Smooth muscle cell (in vitro differentiated cells): ENCODE measurements around the gene NUP93. TPM values are rescaled to one million over a fixed set of nuclear protein-coding genes. Genes with fewer than 3 reads are reported as not detected.
"Not testable (repeated sequence)": the region's sequence is repeated elsewhere in the genome, so short reads cannot be mapped to it uniquely, and the experiment has no call there.

Experiments
- DNase-seq: peaks from one replicate; lab custom pipeline; 2025; ENCODE audit not compliant: unreplicated experiment; lab: John Stamatoyannopoulos, UW
- H2AFZ ChIP-seq: fragments of 200-600 bp; sonication (generic); 2 replicates; pipeline ENCODE4 v1.6.0; 2016; ENCODE audit warnings: antibody characterized with exemption, low read depth, mild to moderate bottlenecking
- H3F3A ChIP-seq: fragments of 200-600 bp; sonication (generic); 2 replicates; pipeline ENCODE4 v1.6.0; 2017; ENCODE audit warnings: antibody characterized with exemption, low read depth
- H3K27ac ChIP-seq: fragments of 200-600 bp; sonication (generic); 2 replicates; pipeline ENCODE4 v1.5.1; 2016; ENCODE audit warnings: low read depth, mild to moderate bottlenecking
- H3K27me3 ChIP-seq: fragments of 200-600 bp; sonication (generic); 2 replicates; pipeline ENCODE4 v1.6.1; 2016; ENCODE audit warnings: low read depth, mild to moderate bottlenecking
- H3K36me3 ChIP-seq: fragments of 200-600 bp; sonication (generic); 2 replicates; pipeline ENCODE4 v1.5.1; 2016; ENCODE audit warnings: low read depth
- H3K4me1 ChIP-seq: fragments of 200-600 bp; sonication (generic); 2 replicates; pipeline ENCODE4 v1.5.1; 2016; ENCODE audit warnings: low read depth
- H3K4me2 ChIP-seq: fragments of 200-600 bp; sonication (generic); 2 replicates; pipeline ENCODE4 v1.6.0; 2016; ENCODE audit warnings: mild to moderate bottlenecking
- H3K4me3 ChIP-seq: fragments of 200-600 bp; sonication (generic); 2 replicates; pipeline ENCODE4 v1.5.1; 2016; ENCODE audit warnings: mild to moderate bottlenecking
- H3K79me2 ChIP-seq: fragments of 200-600 bp; sonication (generic); 2 replicates; pipeline ENCODE4 v1.6.0; 2016; ENCODE audit warnings: low read depth, mild to moderate bottlenecking
- H3K9ac ChIP-seq: fragments of 200-600 bp; sonication (generic); 2 replicates; pipeline ENCODE4 v1.6.0; 2016; ENCODE audit warnings: low read depth
- H3K9me3 ChIP-seq: fragments of 200-600 bp; sonication (generic); replicated peaks from 2 replicates; pipeline ENCODE4 v1.5.1; 2016; ENCODE audit warnings: low read depth
- H4K20me1 ChIP-seq: fragments of 200-600 bp; sonication (generic); 2 replicates; pipeline ENCODE4 v1.6.0; 2016; ENCODE audit warnings: low read depth
- WGBS: methylation state at CpG from one replicate; pipeline ENCODE4 v1.1.7; 2016; ENCODE audit warnings: low lambda C conversion rate; 5-methylcytosine and 5-hydroxymethylcytosine counted together
- polyA plus RNA-seq: library from polyadenylated mRNA; unstranded; fragments of >200 nt; fragmentation: Nextera tagmentation; extraction: Ambion mirVana; gene quantifications from 2 replicates; pipeline ENCODE4 v1.2.1, GENCODE V29; 2016
- total RNA-seq: library from RNA; depleted of rRNA; stranded (reverse); fragments of >200 nt; gene quantifications from 2 replicates; pipeline ENCODE4 v1.2.3, GENCODE V29; 2014
- TF ChIP-seq, protein P1 (sequence below): fragments of 200-600 bp; sonication (generic); IDR thresholded peaks from 2 replicates; pipeline ENCODE4 v1.5.1; 2017; ENCODE audit warnings: borderline replicate concordance, mild to moderate bottlenecking, antibody characterized with exemption; ENCODE audit not compliant: insufficient read depth, poor library complexity, severe bottlenecking

The NUP93 gene
- total and polyA plus RNA-seq, 2 experiments from 2014 or later = 45.6 to 55.8 TPM

DNA sequence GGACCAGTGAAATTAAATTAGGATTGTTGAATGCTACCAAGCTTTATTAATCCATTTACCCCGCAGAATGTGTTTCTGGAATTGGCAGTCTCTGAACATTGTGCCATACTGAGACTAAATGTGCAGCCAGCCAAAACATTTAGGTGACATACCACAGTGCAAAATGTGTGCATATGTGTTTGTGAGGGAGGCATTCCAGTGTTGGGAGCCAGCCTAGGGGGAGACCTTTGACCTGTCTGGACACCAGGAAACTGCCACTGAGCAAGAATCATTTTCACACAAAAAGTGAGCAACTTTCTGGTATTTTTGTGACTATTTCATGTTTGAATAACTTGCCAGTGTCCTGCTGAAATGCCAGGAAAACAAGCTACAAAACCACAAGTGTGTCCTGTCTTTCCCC is 70.4 kb downstream of the NUP93 start:
- 95% methylated on average over 1 of the region's 1 CpG for WGBS
- Histone ChIP-seq H3K27me3 (no peaks in the 10 kb centered on the region), H3K4me3 (no peak overlapping the region), H3K27ac (no peak overlapping the region), H3F3A (no peaks in the 10 kb centered on the region), H3K4me1 (peaks cover 6% of the 10 kb centered on the region), H3K9ac (no peak overlapping the region), H3K79me2 (no peaks in the 10 kb centered on the region), H3K36me3 (no peaks in the 10 kb centered on the region), H4K20me1 (no peaks in the 10 kb centered on the region), H3K4me2 (no peak overlapping the region), H3K9me3 (no peaks in the 10 kb centered on the region), H2AFZ (no peak overlapping the region)
- DNase-seq = no peak
- TF ChIP-seq, protein P1, sequence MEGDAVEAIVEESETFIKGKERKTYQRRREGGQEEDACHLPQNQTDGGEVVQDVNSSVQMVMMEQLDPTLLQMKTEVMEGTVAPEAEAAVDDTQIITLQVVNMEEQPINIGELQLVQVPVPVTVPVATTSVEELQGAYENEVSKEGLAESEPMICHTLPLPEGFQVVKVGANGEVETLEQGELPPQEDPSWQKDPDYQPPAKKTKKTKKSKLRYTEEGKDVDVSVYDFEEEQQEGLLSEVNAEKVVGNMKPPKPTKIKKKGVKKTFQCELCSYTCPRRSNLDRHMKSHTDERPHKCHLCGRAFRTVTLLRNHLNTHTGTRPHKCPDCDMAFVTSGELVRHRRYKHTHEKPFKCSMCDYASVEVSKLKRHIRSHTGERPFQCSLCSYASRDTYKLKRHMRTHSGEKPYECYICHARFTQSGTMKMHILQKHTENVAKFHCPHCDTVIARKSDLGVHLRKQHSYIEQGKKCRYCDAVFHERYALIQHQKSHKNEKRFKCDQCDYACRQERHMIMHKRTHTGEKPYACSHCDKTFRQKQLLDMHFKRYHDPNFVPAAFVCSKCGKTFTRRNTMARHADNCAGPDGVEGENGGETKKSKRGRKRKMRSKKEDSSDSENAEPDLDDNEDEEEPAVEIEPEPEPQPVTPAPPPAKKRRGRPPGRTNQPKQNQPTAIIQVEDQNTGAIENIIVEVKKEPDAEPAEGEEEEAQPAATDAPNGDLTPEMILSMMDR = no peak

DNA sequence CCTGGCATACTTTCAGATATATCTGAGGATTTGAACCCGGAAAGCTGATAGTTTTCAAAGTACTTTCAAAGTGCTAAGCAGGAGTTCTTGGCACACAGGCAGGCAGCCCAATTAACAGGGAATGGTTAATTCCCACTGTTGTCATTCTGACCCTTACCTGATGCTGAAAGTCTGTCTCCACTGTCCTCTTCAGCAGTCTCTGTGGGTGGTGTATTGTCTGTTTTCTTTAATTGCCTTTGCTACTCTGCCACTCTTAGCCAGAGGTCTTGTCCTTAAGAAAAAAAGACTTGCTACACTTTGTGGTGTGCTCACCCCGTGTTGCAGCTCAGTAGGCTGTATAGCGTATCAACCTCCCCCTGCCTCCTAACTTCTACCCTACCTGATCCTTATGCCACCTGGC is 71.8 kb downstream of the NUP93 start:
- Histone ChIP-seq H2AFZ (no peak overlapping the region), H3K4me3 (no peak overlapping the region), H4K20me1 (no peaks in the 10 kb centered on the region), H3K27ac (no peak overlapping the region), H3F3A (peaks cover 3% of the 10 kb centered on the region), H3K4me1 (peaks cover 6% of the 10 kb centered on the region), H3K9ac (no peak overlapping the region), H3K79me2 (no peaks in the 10 kb centered on the region), H3K27me3 (no peaks in the 10 kb centered on the region), H3K9me3 (no peaks in the 10 kb centered on the region), H3K4me2 (no peak overlapping the region), H3K36me3 (no peaks in the 10 kb centered on the region)
- WGBS = 62% methylated on average over 3 of the region's 3 CpGs
- no peak for DNase-seq
- TF ChIP-seq, protein P1 = no peak

DNA sequence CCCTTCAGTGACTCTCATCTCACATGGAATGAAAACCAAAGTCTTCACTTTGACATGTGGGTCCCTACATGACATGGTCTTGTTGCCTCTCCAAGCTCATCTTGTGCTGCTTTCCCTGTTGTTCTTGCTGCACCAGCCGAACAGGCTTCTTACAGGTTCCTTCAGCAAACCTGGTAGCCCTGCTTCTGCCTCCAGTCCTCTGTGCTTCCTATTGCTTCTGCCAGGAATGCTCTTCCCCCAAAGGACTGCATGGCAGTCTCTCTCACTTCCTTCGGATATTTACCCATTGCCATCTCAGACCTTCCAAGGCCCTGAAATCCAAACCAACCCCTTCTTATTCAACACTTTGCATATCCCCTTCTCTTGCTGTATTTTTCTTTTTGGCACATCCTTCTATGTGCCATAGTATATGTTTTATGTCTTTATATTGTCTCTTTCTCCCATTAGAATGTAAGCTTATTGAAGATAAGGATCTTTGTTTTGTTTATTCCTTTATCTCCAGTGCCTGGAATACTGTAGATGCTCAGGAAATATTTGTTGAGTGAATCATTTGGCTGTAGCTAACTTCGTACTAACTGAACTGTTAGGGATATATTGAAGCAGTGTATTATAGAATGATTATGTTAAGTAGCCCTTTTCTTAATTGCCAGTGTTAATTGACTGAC is 77.2 kb downstream of the NUP93 start:
- no peaks in the 10 kb centered on the region for H3K9me3 ChIP-seq

DNA sequence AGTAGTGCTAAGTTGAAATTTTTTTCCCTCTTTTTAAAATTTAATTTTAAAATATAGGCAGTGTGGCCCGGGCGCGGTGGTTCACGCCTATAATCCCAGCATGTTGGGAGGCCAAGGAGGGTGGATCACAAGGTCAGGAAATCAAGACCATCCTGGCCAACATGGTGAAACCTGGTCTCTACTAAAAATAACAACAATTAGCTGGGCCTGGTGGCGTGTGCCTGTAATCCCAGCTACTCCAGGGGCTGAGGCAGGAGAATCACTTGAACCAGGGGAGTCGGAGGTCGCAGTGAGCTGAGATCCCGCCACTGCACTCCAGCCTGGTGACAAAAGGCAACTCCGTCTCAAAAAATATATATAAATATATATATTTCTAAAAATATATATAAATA is 77.7 kb downstream of the NUP93 start:
- H3K27ac ChIP-seq = peak overlapping the region; percentile 42
- not testable (repeated sequence) for H3K36me3 ChIP-seq, H3K9ac ChIP-seq, H3K4me1 ChIP-seq, H3K9me3 ChIP-seq, H2AFZ ChIP-seq, H3K27me3 ChIP-seq, H4K20me1 ChIP-seq, DNase-seq, H3K79me2 ChIP-seq, H3K4me3 ChIP-seq
- 74% methylated on average over 9 of the region's 9 CpGs for WGBS
- H3K4me2 ChIP-seq = peak overlapping the region; percentile 58
- peaks cover 14% of the 10 kb centered on the region for H3F3A ChIP-seq

More for the DNA sequence above, 77.2 kb downstream of the NUP93 start:
- no peak for DNase-seq
- Histone ChIP-seq H3F3A (peaks cover 14% of the 10 kb centered on the region), H4K20me1 (no peaks in the 10 kb centered on the region), H3K27ac (peak overlapping the region; percentile 42), H3K36me3 (no peaks in the 10 kb centered on the region), H3K4me1 (no peaks in the 10 kb centered on the region), H3K9ac (no peak overlapping the region), H3K79me2 (no peaks in the 10 kb centered on the region), H2AFZ (no peak overlapping the region), H3K27me3 (no peaks in the 10 kb centered on the region), H3K4me3 (no peak overlapping the region), H3K4me2 (peak overlapping the region; percentile 58)
- 32% methylated on average over 3 of the region's 3 CpGs for WGBS
- TF ChIP-seq, protein P1 = no peak
